Mammary epithelial cell (primary cell): Measurements from ENCODE around the gene IFNL1.

Experiments
- CTCF ChIP-seq, 2 donors: IDR thresholded peaks in 1 of 2; conservative IDR thresholded peaks in 1 of 2; 2 replicates each; pipeline ENCODE4 v1.5.1; 2011 to 2012; ENCODE audit warnings: inconsistent platforms in 2 of 2, low read length in 2 of 2, mild to moderate bottlenecking in 2 of 2, control low read depth in 1 of 2, low read depth in 1 of 2; ENCODE audit not compliant: insufficient read depth in 1 of 2; ENCODE audit errors: extremely low read depth in 1 of 2
- EZH2 ChIP-seq: IDR thresholded peaks from 2 replicates; pipeline ENCODE4 v1.6.1; 2012; ENCODE audit warnings: low read length, inconsistent platforms, borderline replicate concordance

GRCh38 chr19:39335168-39335548 is 39.0 kb downstream of the IFNL1 start:
- TF ChIP-seq CTCF (conservative IDR thresholded peaks at IDR 0.05 in 1 of 2, IDR thresholded peaks at IDR 0.05 in 1 of 2; ENCODE audit: extremely low read depth in 1 of 2, insufficient read depth in 1 of 2, low read depth in 1 of 2, low read length in 2 of 2) (no peak), EZH2 (no peak)
